Upper lobe of left lung (tissue), 6 donors: ENCODE results near the gene PTDSS2. TPM values are rescaled to one million over a fixed set of nuclear protein-coding genes. Genes with fewer than 3 reads are reported as not detected.
A peak's percentile ranks its signal among the peaks of the same experiment; 100 is the strongest.

Source experiments
- ATAC-seq, 2 donors: fragments of 200-7000 bp; cut with Tn5 transposase; one replicate each; pipeline ENCODE4 v1.9.1; 2022; ENCODE audit warnings: mild to moderate bottlenecking in 2 of 2, moderate library complexity in 2 of 2; ENCODE audit not compliant: low FRiP score in 2 of 2
- DNase-seq, 2 donors: peaks; one replicate each; pipeline ENCODE4 v3.0.0-alpha.2; 2019 to 2020
- H3K27ac ChIP-seq, 4 donors: fragments of 200-600 bp; sonication (generic); one replicate each; pipeline ENCODE4 v1.5.1; 2016 to 2019
- H3K27me3 ChIP-seq, 4 donors: fragments of 200-600 bp; sonication (generic); one replicate each; pipeline ENCODE4 v1.5.1; 2017 to 2019
- H3K36me3 ChIP-seq, 4 donors: fragments of 200-600 bp; sonication (generic); one replicate each; pipeline ENCODE4 v1.5.1; 2016 to 2019
- H3K4me1 ChIP-seq, 4 donors: fragments of 200-600 bp; sonication (generic); one replicate each; pipeline ENCODE4 v1.5.1; 2018 to 2019
- H3K4me3 ChIP-seq, 4 donors: fragments of 200-600 bp; sonication (generic); one replicate each; pipeline ENCODE4 v1.5.1; 2017 to 2019; ENCODE audit warnings: mild to moderate bottlenecking in 2 of 4, moderate library complexity in 1 of 4
- H3K9me3 ChIP-seq, 4 donors: fragments of 200-600 bp; sonication (generic); one replicate each; pipeline ENCODE4 v1.5.1; 2018 to 2019
- CTCF ChIP-seq, 6 experiments: fragments of 450-650 bp in 4 of 6; fragments of 200-600 bp in 2 of 6; sonication (generic) in 2 of 6; IDR thresholded peaks; one replicate each; pipeline ENCODE4 v1.5.1; 2016 to 2019; ENCODE audit warnings: antibody characterized with exemption in 6 of 6
- EP300 ChIP-seq, 4 donors: sonication (generic); formaldehyde crosslinking; IDR thresholded peaks; one replicate each; pipeline ENCODE4 v1.5.1; 2017; ENCODE audit warnings: antibody characterized with exemption in 4 of 4, control low read depth in 2 of 4
- POLR2A ChIP-seq, 4 donors: fragments of 450-650 bp; IDR thresholded peaks; one replicate each; pipeline ENCODE4 v1.5.1; 2016 to 2017; ENCODE audit warnings: antibody characterized with exemption in 4 of 4, mild to moderate bottlenecking in 2 of 4
- POLR2AphosphoS5 ChIP-seq, 2 donors: sonication (generic); formaldehyde crosslinking; IDR thresholded peaks; one replicate each; pipeline ENCODE4 v1.5.1; 2017; ENCODE audit warnings: antibody characterized with exemption in 2 of 2
- WGBS, 2 donors: methylation state at CpG; one replicate each; pipeline ENCODE4 v1.1.5; 2017 to 2018; 5-methylcytosine and 5-hydroxymethylcytosine counted together
- total RNA-seq, 6 donors: library from RNA; depleted of rRNA in 4 of 6; stranded (reverse); fragments of >200 nt in 4 of 6; gene quantifications; one replicate each; pipeline versions ENCODE4 v1.1.0 to v1.2.1, GENCODE V29; 2016 to 2021
- donor health status: DM: no; HTN: no; CAD: no; lungs with moderate emphysema.
- donor health status: DM: no; HTN: yes; CAD: no; lungs with severe emphysema.

The PTDSS2 gene
- total RNA-seq, 6 donors from 2014 or later = 29.6 to 188 (median 45.1) TPM

- no peak overlapping the region for H3K27ac ChIP-seq
- no peaks in the 10 kb centered on the region for H3K27me3 ChIP-seq
- H3K9me3 ChIP-seq = no peaks in the 10 kb centered on the region
- H3K4me1 ChIP-seq = peaks cover 0 to 12% (median 6%) of the 10 kb centered on the region in 4 donors
- TF ChIP-seq CTCF (IDR thresholded peaks at IDR 0.05) (no peak), POLR2A (IDR thresholded peaks at IDR 0.05) (no peak), POLR2AphosphoS5 (IDR thresholded peaks at IDR 0.05) (no peak), EP300 (IDR thresholded peaks at IDR 0.05) (no peak)
- WGBS, 2 donors = 96 to 97% methylated on average over 10 of the region's 10 CpGs
- H3K36me3 ChIP-seq = no peaks in the 10 kb centered on the region
- H3K4me3 ChIP-seq = no peak overlapping the region
- DNase-seq (no peak), ATAC-seq (no peak)
Measured at GRCh38 chr11:521177-521688, 71.2 kb downstream of the PTDSS2 start.

- no peaks in the 10 kb centered on the region for H3K4me1 ChIP-seq
- WGBS, 2 donors = 78% methylated on average over 12 to 17 of the region's 17 CpGs
- ATAC-seq (no peak), DNase-seq (no peak)
- H3K36me3 ChIP-seq = peaks cover 0 to 4% (median 2%) of the 10 kb centered on the region in 4 donors
- H3K9me3 ChIP-seq = no peaks in the 10 kb centered on the region
- H3K4me3 ChIP-seq = no peak overlapping the region
- no peaks in the 10 kb centered on the region for H3K27me3 ChIP-seq
- no peak for TF ChIP-seq POLR2AphosphoS5 (IDR thresholded peaks at IDR 0.05)
- no peak for TF ChIP-seq EP300 (IDR thresholded peaks at IDR 0.05)
- TF ChIP-seq CTCF (IDR thresholded peaks at IDR 0.05) = no peak
- TF ChIP-seq POLR2A (IDR thresholded peaks at IDR 0.05) = no peak
- no peak overlapping the region for H3K27ac ChIP-seq
Measured at GRCh38 chr11:526192-526591, 76.1 kb downstream of the PTDSS2 start.

GRCh38 chr11:528166-528814 is 78.2 kb downstream of the PTDSS2 start:
- ATAC-seq = peak; percentile 1 to 16
- TF ChIP-seq POLR2AphosphoS5 (IDR thresholded peaks at IDR 0.05) (no peak), CTCF (IDR thresholded peaks at IDR 0.05) (no peak), EP300 (IDR thresholded peaks at IDR 0.05) (no peak), POLR2A (IDR thresholded peaks at IDR 0.05) (no peak)
- Histone ChIP-seq H3K4me1 (peaks cover 0 to 11% (median 0%) of the 10 kb centered on the region in 4 donors), H3K4me3 (no peak overlapping the region), H3K9me3 (no peaks in the 10 kb centered on the region), H3K27me3 (no peaks in the 10 kb centered on the region), H3K27ac (no peak overlapping the region), H3K36me3 (peaks cover 5 to 25% (median 20%) of the 10 kb centered on the region in 4 donors)
- WGBS, 2 donors = 78 to 100% methylated on average over 1 to 30 of the region's 30 CpGs
- peak in 1 of 2 donors; percentile 81 for DNase-seq

- Histone ChIP-seq H3K9me3 (no peaks in the 10 kb centered on the region), H3K27ac (no peak overlapping the region), H3K4me3 (no peak overlapping the region), H3K27me3 (no peaks in the 10 kb centered on the region), H3K36me3 (peaks cover 5 to 30% (median 22%) of the 10 kb centered on the region in 4 donors), H3K4me1 (peaks cover 3 to 17% (median 5%) of the 10 kb centered on the region in 4 donors)
- TF ChIP-seq EP300 (IDR thresholded peaks at IDR 0.05) (no peak), CTCF (IDR thresholded peaks at IDR 0.05) (no peak), POLR2AphosphoS5 (IDR thresholded peaks at IDR 0.05) (no peak), POLR2A (IDR thresholded peaks at IDR 0.05) (no peak)
- DNase-seq = no peak
- 88 to 89% methylated on average over 10 to 25 of the region's 29 CpGs for WGBS, 2 donors
- ATAC-seq = peak in 1 of 2 donors; percentile 1
Measured at GRCh38 chr11:528815-529727, 79.0 kb downstream of the PTDSS2 start.
